Right lung (tissue), 5 donors: Measurements from ENCODE around the gene UBE2E2. TPM values are rescaled to one million over a fixed set of nuclear protein-coding genes. Genes with fewer than 3 reads are reported as not detected.

Experiments used
- DNase-seq, 2 donors: peaks; one replicate each; pipeline ENCODE4 v3.0.0-alpha.2; 2013
- polyA plus RNA-seq, 5 donors: library from polyadenylated mRNA; unstranded; fragments of 120-200 nt; gene quantifications; one replicate each; pipeline versions ENCODE4 v1.2.1 to v1.2.3, GENCODE V29; 2013; ENCODE audit warnings: inconsistent platforms in 1 of 5, low replicate concordance in 1 of 5; ENCODE audit not compliant: insufficient read length in 5 of 5, insufficient read depth in 1 of 5

UBE2E2 gene
- polyA plus RNA-seq, 5 donors = 39.8 to 58.8 (median 52.1) TPM

- DNase-seq = no peak
Measured at GRCh38 chr3:23239211-23240068, 36.3 kb downstream of the UBE2E2 start.

GRCh38 chr3:23240171-23240785 is 37.2 kb downstream of the UBE2E2 start:
- no peak for DNase-seq

GRCh38 chr3:23241256-23241655 is 38.1 kb downstream of the UBE2E2 start:
- no peak for DNase-seq

- no peak for DNase-seq
Measured at GRCh38 chr3:23242106-23242505, 39.0 kb downstream of the UBE2E2 start.

GRCh38 chr3:23244324-23245041 is 41.4 kb downstream of the UBE2E2 start:
- DNase-seq = no peak

- DNase-seq = no peak
Measured at GRCh38 chr3:23246651-23247050, 43.5 kb downstream of the UBE2E2 start.

- DNase-seq = no peak
Measured at GRCh38 chr3:23248594-23249131, 45.5 kb downstream of the UBE2E2 start.

- DNase-seq = no peak
Measured at GRCh38 chr3:23249961-23250360, 46.8 kb downstream of the UBE2E2 start.

GRCh38 chr3:23252122-23252521 is 49.0 kb downstream of the UBE2E2 start:
- no peak for DNase-seq

- no peak for DNase-seq
Measured at GRCh38 chr3:23253214-23253613, 50.1 kb downstream of the UBE2E2 start.

GRCh38 chr3:23254282-23254681 is 51.2 kb downstream of the UBE2E2 start:
- DNase-seq = no peak

GRCh38 chr3:23254835-23255234 is 51.7 kb downstream of the UBE2E2 start:
- DNase-seq = no peak

- DNase-seq = no peak
Measured at GRCh38 chr3:23256741-23257435, 53.8 kb downstream of the UBE2E2 start.

- no peak for DNase-seq
Measured at GRCh38 chr3:23258110-23258509, 55.0 kb downstream of the UBE2E2 start.

- DNase-seq = no peak
Measured at GRCh38 chr3:23259515-23259914, 56.4 kb downstream of the UBE2E2 start.

- peak; percentile 15 to 17 for DNase-seq
Measured at GRCh38 chr3:23262766-23263165, 59.6 kb downstream of the UBE2E2 start.

- no peak for DNase-seq
Measured at GRCh38 chr3:23263796-23264195, 60.7 kb downstream of the UBE2E2 start.

GRCh38 chr3:23264413-23264812 is 61.3 kb downstream of the UBE2E2 start:
- no peak for DNase-seq

GRCh38 chr3:23270423-23270822 is 67.3 kb downstream of the UBE2E2 start:
- no peak for DNase-seq

GRCh38 chr3:23271876-23272741 is 69.0 kb downstream of the UBE2E2 start:
- DNase-seq = no peak

GRCh38 chr3:23272820-23273219 is 69.7 kb downstream of the UBE2E2 start:
- DNase-seq = no peak
